ACC112 (cell line): ENCODE results near the gene ASCL5.

Experiments
- H2AFZ ChIP-seq: fragments of 200-600 bp; sonication (generic); one replicate; pipeline ENCODE4 v1.6.0; 2017; ENCODE audit warnings: antibody characterized with exemption, low read length; ENCODE audit not compliant: unreplicated experiment
- H3K27ac ChIP-seq: fragments of 200-600 bp; sonication (generic); 2 replicates; pipeline ENCODE4 v1.5.1; 2014; ENCODE audit warnings: low read depth, mild to moderate bottlenecking, antibody characterized with exemption, low read length, moderate library complexity
- H3K27me3 ChIP-seq: fragments of 200-600 bp; sonication (generic); 2 replicates; pipeline ENCODE4 v1.6.1; 2014; ENCODE audit warnings: mild to moderate bottlenecking, antibody characterized with exemption, low read length, moderate library complexity, mixed read lengths; ENCODE audit not compliant: insufficient read depth
- H3K36me3 ChIP-seq: fragments of 200-600 bp; sonication (generic); 2 replicates; pipeline ENCODE4 v1.6.1; 2016; ENCODE audit warnings: mild to moderate bottlenecking, antibody characterized with exemption, low read length, moderate library complexity, mixed read lengths; ENCODE audit not compliant: insufficient read depth
- H3K4me1 ChIP-seq: fragments of 200-600 bp; sonication (generic); one replicate; pipeline ENCODE4 v1.6.1; 2016; ENCODE audit warnings: low read length, mixed read lengths; ENCODE audit not compliant: insufficient read depth, unreplicated experiment, control insufficient read depth
- H3K4me3 ChIP-seq: fragments of 200-600 bp; sonication (generic); 2 replicates; pipeline ENCODE4 v1.5.1; 2014; ENCODE audit warnings: mild to moderate bottlenecking, low read depth, low read length
- H3K79me2 ChIP-seq: fragments of 200-600 bp; sonication (generic); one replicate; pipeline ENCODE4 v1.6.0; 2016; ENCODE audit warnings: low read length; ENCODE audit not compliant: control insufficient read depth, unreplicated experiment, insufficient read depth

The ASCL5 gene

DNA sequence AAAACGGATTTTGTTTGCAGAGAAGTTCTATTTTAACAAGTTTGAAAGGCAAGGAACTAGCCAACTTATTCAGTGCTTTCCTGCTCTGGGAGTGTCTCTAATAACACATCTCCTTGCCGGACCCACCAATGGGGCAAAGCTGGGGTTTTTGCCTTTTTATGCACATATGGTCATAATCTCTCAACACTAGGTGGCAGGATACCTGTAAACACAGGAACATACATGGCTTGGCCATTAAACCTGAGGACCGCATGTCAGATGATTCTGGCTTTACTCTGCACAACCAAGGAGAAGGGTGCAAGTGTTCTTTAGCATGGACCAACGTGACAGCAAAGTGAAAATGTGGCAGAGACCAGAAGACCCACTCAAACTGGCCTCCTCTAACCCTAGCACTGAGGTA is 22.4 kb upstream of the ASCL5 start:
- H3K36me3 ChIP-seq: peaks cover 5% of the 10 kb centered on the region; the same call in 1 of the 2 replicates
- no peak overlapping the region for H2AFZ ChIP-seq
- H3K4me1 ChIP-seq: peaks cover 16% of the 10 kb centered on the region
- H3K4me3 ChIP-seq: no peak overlapping the region
- no peak overlapping the region for H3K27ac ChIP-seq
- H3K79me2 ChIP-seq: peaks cover 9% of the 10 kb centered on the region
- no peaks in the 10 kb centered on the region for H3K27me3 ChIP-seq

GRCh38 chr1:201147396-201148015 is 20.5 kb upstream of the ASCL5 start:
- Histone ChIP-seq H3K27ac (no peak overlapping the region), H3K79me2 (no peaks in the 10 kb centered on the region), H3K4me1 (peaks cover 3% of the 10 kb centered on the region), H3K27me3 (no peaks in the 10 kb centered on the region), H2AFZ (no peak overlapping the region), H3K4me3 (no peak overlapping the region), H3K36me3 (peaks cover 11% of the 10 kb centered on the region; the same call in 1 of the 2 replicates)

GRCh38 chr1:201146626-201147390 is 19.8 kb upstream of the ASCL5 start:
- peaks cover 11% of the 10 kb centered on the region; the same call in 1 of the 2 replicates for H3K36me3 ChIP-seq

DNA sequence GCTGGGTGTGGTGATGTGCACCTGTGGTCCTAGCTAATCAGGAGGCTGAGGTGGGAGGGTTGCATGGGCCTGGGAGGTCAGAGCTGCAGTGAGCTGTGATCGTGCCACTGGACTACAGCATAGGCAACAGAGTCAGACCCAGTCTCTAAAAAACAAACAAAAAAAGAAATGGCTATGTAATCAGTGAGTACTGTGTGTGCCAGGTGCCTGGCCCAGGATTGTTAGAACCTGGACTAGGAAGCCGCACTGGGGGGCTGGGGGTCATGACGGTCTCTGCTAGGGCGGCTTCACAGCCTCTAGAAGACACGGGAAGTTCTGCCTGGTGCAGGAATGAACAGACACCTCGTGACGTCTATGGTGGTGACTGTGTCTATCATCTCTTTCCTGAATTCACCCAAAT is 18.8 kb upstream of the ASCL5 start:
- peaks cover 7% of the 10 kb centered on the region; the same call in 1 of the 2 replicates for H3K36me3 ChIP-seq
- no peaks in the 10 kb centered on the region for H3K4me1 ChIP-seq
- H3K4me3 ChIP-seq: no peak overlapping the region

More at GRCh38 chr1:201146626-201147390, 19.8 kb upstream of the ASCL5 start:
- Histone ChIP-seq H3K4me1 (no peaks in the 10 kb centered on the region), H3K27ac (no peak overlapping the region), H3K4me3 (no peak overlapping the region), H3K79me2 (no peaks in the 10 kb centered on the region), H2AFZ (no peak overlapping the region), H3K27me3 (no peaks in the 10 kb centered on the region)

GRCh38 chr1:201145132-201145531 is 18.1 kb upstream of the ASCL5 start:
- H2AFZ ChIP-seq: no peak overlapping the region
- no peak overlapping the region for H3K4me3 ChIP-seq
- peaks cover 7% of the 10 kb centered on the region; the same call in 1 of the 2 replicates for H3K36me3 ChIP-seq

More for the DNA sequence above, 18.8 kb upstream of the ASCL5 start:
- no peaks in the 10 kb centered on the region for H3K27me3 ChIP-seq
- no peak overlapping the region for H3K27ac ChIP-seq
- H3K79me2 ChIP-seq: no peaks in the 10 kb centered on the region
- H2AFZ ChIP-seq: no peak overlapping the region

DNA sequence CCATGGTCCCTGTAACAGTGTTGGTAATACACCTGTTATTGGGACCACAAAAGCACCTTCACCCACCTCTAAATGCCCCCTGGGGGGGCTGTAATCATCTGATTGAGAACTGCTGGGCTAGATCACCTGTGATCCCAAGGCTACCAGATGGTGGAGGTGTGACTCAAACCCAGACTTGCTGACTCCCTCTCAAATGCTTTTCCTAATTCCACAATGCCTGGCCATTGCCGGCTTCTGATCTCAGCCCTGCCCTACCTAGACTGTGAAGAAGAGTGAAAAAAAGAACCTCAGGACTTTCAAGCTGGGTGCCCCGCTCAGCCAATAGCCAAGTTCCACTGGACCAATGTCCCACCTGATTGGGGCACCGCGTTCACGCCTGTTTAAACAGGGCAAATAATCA is 17.7 kb upstream of the ASCL5 start:
- Histone ChIP-seq H3K36me3 (peaks cover 7% of the 10 kb centered on the region; the same call in 1 of the 2 replicates), H3K79me2 (no peaks in the 10 kb centered on the region), H3K27ac (no peak overlapping the region), H3K4me1 (no peaks in the 10 kb centered on the region), H2AFZ (no peak overlapping the region), H3K27me3 (no peaks in the 10 kb centered on the region), H3K4me3 (no peak overlapping the region)

More at GRCh38 chr1:201145132-201145531, 18.1 kb upstream of the ASCL5 start:
- Histone ChIP-seq H3K79me2 (no peaks in the 10 kb centered on the region), H3K4me1 (no peaks in the 10 kb centered on the region), H3K27me3 (no peaks in the 10 kb centered on the region), H3K27ac (no peak overlapping the region)

DNA sequence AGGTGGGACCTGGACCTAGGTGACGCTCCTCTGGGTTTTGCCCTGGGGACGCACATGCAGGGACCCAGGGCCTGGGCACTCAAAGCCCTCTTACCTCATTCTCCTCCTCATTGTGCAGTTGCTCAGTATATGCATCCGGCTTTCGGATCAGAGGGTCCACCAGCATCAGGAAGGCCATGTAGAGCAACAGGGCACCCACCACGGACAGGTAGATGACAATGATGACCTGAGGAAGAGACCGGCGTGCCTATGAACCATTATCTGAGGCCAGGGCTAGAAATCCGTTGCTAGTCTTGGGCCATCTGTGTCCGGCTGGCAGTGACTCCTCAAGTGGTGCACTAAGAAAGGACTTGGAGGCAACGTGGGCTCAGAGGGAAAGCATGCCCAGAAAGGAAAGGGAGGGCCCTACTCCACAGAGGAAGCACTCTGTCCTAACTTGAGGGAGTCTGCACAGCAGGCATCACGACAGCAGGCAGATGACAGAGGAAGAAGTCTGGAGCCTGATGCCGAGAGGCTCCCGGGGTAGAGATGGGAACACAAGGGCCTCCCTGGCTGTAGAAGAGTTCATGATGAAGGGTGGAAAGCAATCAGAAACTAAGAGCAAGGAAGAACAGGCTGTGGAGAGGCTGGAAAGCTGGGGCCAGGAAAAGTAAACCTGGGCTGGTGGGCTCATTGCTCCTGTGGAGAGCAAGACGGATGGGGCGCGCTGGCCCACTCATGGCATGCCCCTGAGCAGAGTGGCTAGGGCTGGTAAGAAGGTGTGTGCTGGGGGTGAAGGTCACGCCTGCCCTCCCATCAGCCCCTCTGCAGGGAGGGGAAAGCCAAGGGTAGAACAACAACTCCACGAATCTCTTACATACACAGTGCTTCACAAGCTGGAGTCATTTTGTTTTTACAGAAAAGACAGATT is 17.0 kb upstream of the ASCL5 start:
- Histone ChIP-seq H3K27me3 (no peaks in the 10 kb centered on the region), H3K27ac (no peak overlapping the region), H3K36me3 (peaks cover 7% of the 10 kb centered on the region; the same call in 1 of the 2 replicates), H3K4me3 (no peak overlapping the region), H3K4me1 (no peaks in the 10 kb centered on the region), H2AFZ (no peak overlapping the region), H3K79me2 (no peaks in the 10 kb centered on the region)

DNA sequence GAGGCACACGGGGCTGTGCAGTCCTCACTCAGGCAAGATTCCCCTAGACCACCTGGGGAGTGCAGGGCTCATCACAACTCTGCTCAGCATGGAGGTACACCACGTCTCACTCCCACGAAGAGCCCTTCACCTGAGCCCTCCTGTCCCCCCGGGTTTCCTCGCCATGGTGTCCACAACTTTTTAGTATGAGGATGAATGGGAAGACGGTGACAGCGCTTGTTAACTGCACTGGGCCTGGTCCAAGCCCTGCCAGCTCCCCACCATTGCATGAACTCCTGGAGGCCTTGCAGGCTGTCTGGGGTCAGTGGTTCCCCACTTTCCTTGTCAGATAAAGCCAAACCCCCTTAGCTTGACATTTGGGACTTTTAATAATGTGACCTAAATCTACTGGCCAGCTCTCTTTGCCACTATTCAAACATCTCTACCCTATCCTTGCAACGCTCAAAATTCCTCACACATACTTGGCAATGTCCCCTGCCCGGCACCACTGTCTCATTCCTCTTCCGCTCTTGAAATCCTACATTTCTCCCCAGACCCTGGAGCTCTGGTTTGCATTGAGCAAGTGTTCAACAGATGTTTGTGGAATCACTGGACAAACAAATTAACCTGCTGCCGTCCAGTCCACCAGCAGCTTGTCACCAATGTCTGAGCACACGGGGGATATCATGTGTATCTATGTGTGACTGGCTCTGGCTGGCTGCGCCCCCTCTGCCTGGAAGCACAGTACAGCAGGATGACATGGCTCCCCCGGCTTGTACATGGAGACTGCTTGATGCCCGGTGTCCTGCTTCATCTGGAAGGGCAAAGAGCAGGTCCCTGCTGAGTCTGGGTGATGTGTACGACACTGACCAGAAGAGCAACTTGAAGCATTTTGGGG is 16.1 kb upstream of the ASCL5 start:
- Histone ChIP-seq H2AFZ (no peak overlapping the region), H3K36me3 (peaks cover 7% of the 10 kb centered on the region; the same call in 1 of the 2 replicates), H3K79me2 (no peaks in the 10 kb centered on the region), H3K4me3 (no peak overlapping the region), H3K27me3 (no peaks in the 10 kb centered on the region), H3K27ac (no peak overlapping the region), H3K4me1 (peaks cover 6% of the 10 kb centered on the region)

DNA sequence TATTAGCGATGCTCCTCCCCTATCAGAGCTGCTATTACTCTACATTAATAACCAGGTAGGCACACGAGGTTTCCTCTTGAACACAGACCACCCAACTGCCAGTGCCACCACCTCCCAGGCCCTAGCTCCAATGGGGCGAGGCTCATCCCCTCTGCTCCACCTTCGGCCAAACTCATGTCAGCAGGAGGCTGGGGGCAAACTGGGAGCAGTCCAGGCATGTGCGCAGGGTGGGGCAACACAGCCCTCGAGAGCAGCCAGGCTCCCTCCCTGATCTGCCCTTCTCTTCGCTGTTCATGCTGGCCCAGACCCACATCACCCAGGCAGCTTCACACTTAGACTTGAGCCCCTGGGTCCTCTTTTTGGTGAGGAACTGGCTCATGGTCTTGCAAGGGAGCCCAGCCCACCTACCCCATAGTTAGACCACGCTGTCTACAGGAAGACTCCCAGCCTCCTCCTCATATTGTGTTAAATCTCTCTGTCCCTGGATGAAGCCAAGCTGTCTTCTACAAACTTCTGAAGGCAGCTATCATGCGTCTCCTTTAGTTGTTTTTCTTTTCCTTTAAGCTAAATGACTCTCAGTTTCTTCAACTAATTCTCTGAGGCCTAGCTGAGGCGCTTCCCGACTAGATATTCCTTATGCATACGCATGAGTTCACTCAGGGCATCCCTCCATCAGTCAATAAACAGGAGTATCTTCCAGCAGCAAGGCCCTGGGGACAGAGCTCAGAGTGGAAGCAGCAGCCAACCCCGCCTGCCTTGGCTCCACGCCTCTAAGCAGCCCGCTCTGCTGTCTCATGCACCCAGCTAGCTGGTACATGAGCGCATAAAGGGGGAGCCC is 15.2 kb upstream of the ASCL5 start:
- H3K27me3 ChIP-seq: no peaks in the 10 kb centered on the region
- H3K4me1 ChIP-seq: peaks cover 15% of the 10 kb centered on the region
- H3K79me2 ChIP-seq: no peaks in the 10 kb centered on the region
- no peak overlapping the region for H3K27ac ChIP-seq
- H3K36me3 ChIP-seq: peaks cover 7% of the 10 kb centered on the region; the same call in 1 of the 2 replicates
- H2AFZ ChIP-seq: no peak overlapping the region
- H3K4me3 ChIP-seq: no peak overlapping the region
